GM19238 (cell line): ENCODE results near the gene ASCC1.
"Not testable (repeated sequence)": the region's sequence is repeated elsewhere in the genome, so short reads cannot be mapped to it uniquely, and the experiment has no call there.

Experiments
- DNase-seq: peaks from one replicate; pipeline ENCODE4 v3.0.0; 2011; ENCODE audit warnings: low spot score; ENCODE audit not compliant: insufficient read length

Gene ASCC1

GRCh38 chr10:72171175-72171630 lies 44.9 kb downstream of the ASCC1 start:
- DNase-seq, result no peak

GRCh38 chr10:72170733-72171132 lies 45.3 kb downstream of the ASCC1 start:
- no peak for DNase-seq

- no peak for DNase-seq
Measured at GRCh38 chr10:72170263-72170662, 45.8 kb downstream of the ASCC1 start.

- no peak for DNase-seq
Measured at GRCh38 chr10:72167118-72167517, 49.0 kb downstream of the ASCC1 start.

GRCh38 chr10:72164617-72165016 lies 51.5 kb downstream of the ASCC1 start:
- no peak for DNase-seq

- DNase-seq, result no peak
Measured at GRCh38 chr10:72162978-72163377, 53.1 kb downstream of the ASCC1 start.

GRCh38 chr10:72158176-72158575 lies 57.9 kb downstream of the ASCC1 start:
- no peak for DNase-seq

- no peak for DNase-seq
Measured at GRCh38 chr10:72156223-72156622, 59.9 kb downstream of the ASCC1 start.

GRCh38 chr10:72152286-72152685 lies 63.8 kb downstream of the ASCC1 start:
- no peak for DNase-seq

GRCh38 chr10:72150746-72151478 lies 65.2 kb downstream of the ASCC1 start:
- not testable (repeated sequence) for DNase-seq

- DNase-seq, result not testable (repeated sequence)
Measured at GRCh38 chr10:72147324-72147584, 68.8 kb downstream of the ASCC1 start.

GRCh38 chr10:72146559-72147323 lies 69.3 kb downstream of the ASCC1 start:
- no peak for DNase-seq

- no peak for DNase-seq
Measured at GRCh38 chr10:72146071-72146470, 70.0 kb downstream of the ASCC1 start.

GRCh38 chr10:72145657-72146056 lies 70.4 kb downstream of the ASCC1 start:
- DNase-seq, result no peak

- DNase-seq, result no peak
Measured at GRCh38 chr10:72140850-72141249, 75.2 kb downstream of the ASCC1 start.

GRCh38 chr10:72140174-72140573 lies 75.9 kb downstream of the ASCC1 start:
- no peak for DNase-seq

GRCh38 chr10:72137583-72137982 lies 78.5 kb downstream of the ASCC1 start:
- no peak for DNase-seq

- not testable (repeated sequence) for DNase-seq
Measured at GRCh38 chr10:72136225-72136624, 79.9 kb downstream of the ASCC1 start.

- DNase-seq, result no peak
Measured at GRCh38 chr10:72134785-72135767, 81.0 kb downstream of the ASCC1 start.

- DNase-seq, result peak; percentile 30
Measured at GRCh38 chr10:72133517-72133916, 82.6 kb downstream of the ASCC1 start.

GRCh38 chr10:72132854-72133253 lies 83.2 kb downstream of the ASCC1 start:
- no peak for DNase-seq

GRCh38 chr10:72127571-72127970 lies 88.5 kb downstream of the ASCC1 start:
- DNase-seq, result no peak
